Mesenchymal stem cell (in vitro differentiated cells and primary cell): Measurements from ENCODE around the gene ASB2.

ENCODE experiments used
- DNase-seq: peaks from one replicate; pipeline ENCODE4 v3.0.0-alpha.2; 2013
- H2AFZ ChIP-seq: one replicate; pipeline ENCODE4 v1.6.1; 2013; ENCODE audit warnings: low read depth, mild to moderate bottlenecking, control low read depth, inconsistent platforms, low read length, moderate library complexity
- H2AK5ac ChIP-seq: 2 replicates; pipeline ENCODE4 v1.6.1; 2013; ENCODE audit warnings: low read length, moderate library complexity, mild to moderate bottlenecking, inconsistent platforms; ENCODE audit not compliant: severe bottlenecking
- H2BK120ac ChIP-seq: one replicate; pipeline ENCODE4 v1.6.1; 2013; ENCODE audit warnings: low read depth, mild to moderate bottlenecking, inconsistent platforms, low read length, moderate library complexity
- H2BK12ac ChIP-seq, 2 experiments: one replicate each; pipeline ENCODE4 v1.6.1; 2013; ENCODE audit warnings: inconsistent platforms in 2 of 2, low read length in 2 of 2, mild to moderate bottlenecking in 2 of 2, moderate library complexity in 2 of 2, control low read depth in 1 of 2
- H2BK15ac ChIP-seq: one replicate; pipeline ENCODE4 v1.6.1; 2013; ENCODE audit warnings: mild to moderate bottlenecking, low read depth, inconsistent platforms; ENCODE audit not compliant: poor library complexity, severe bottlenecking
- H2BK5ac ChIP-seq: 2 replicates; pipeline ENCODE4 v1.6.1; 2013; ENCODE audit warnings: low read depth, mild to moderate bottlenecking, low read length, control low read depth, inconsistent platforms; ENCODE audit not compliant: poor library complexity, severe bottlenecking
- H3K14ac ChIP-seq, 2 experiments: one replicate each; pipeline ENCODE4 v1.6.1; 2013; ENCODE audit warnings: inconsistent platforms in 2 of 2, low read length in 2 of 2, control low read depth in 1 of 2, mild to moderate bottlenecking in 1 of 2, moderate library complexity in 1 of 2
- H3K18ac ChIP-seq, 2 experiments: one replicate each; pipeline ENCODE4 v1.6.1; 2013; ENCODE audit warnings: inconsistent platforms in 2 of 2, low read length in 2 of 2, control low read depth in 1 of 2, low read depth in 1 of 2, mild to moderate bottlenecking in 1 of 2
- H3K23ac ChIP-seq, 2 experiments: one replicate each; pipeline ENCODE4 v1.6.1; 2013; ENCODE audit warnings: inconsistent platforms in 2 of 2, low read length in 2 of 2, mild to moderate bottlenecking in 2 of 2, moderate library complexity in 2 of 2, control low read depth in 1 of 2
- H3K27ac ChIP-seq: 2 replicates; pipeline ENCODE4 v1.5.1; 2013; ENCODE audit warnings: mild to moderate bottlenecking, moderate library complexity, low read length, control low read depth, inconsistent platforms; ENCODE audit not compliant: poor library complexity, severe bottlenecking
- H3K27me3 ChIP-seq, 2 experiments: 2 replicates each; pipeline versions ENCODE4 v1.6.1 to v1.7.0; 2013; ENCODE audit warnings: low read length in 2 of 2, mild to moderate bottlenecking in 2 of 2, moderate library complexity in 2 of 2, control low read depth in 1 of 2, inconsistent platforms in 1 of 2; ENCODE audit not compliant: control insufficient read depth in 1 of 2, insufficient read depth in 1 of 2
- H3K36me3 ChIP-seq, 2 experiments: 2 replicates each; pipeline versions ENCODE4 v1.6.1 to v1.7.0; 2013; ENCODE audit warnings: low read length in 2 of 2, control low read depth in 1 of 2, inconsistent platforms in 1 of 2, low read depth in 1 of 2, mild to moderate bottlenecking in 1 of 2; ENCODE audit not compliant: insufficient read depth in 2 of 2, control insufficient read depth in 1 of 2
- H3K4ac ChIP-seq, 2 experiments: one replicate each; pipeline ENCODE4 v1.6.1; 2013; ENCODE audit warnings: inconsistent platforms in 2 of 2, low read length in 2 of 2, mild to moderate bottlenecking in 2 of 2, moderate library complexity in 2 of 2, control low read depth in 1 of 2, low read depth in 1 of 2
- H3K4me1 ChIP-seq: 2 replicates; pipeline ENCODE4 v1.6.1; 2013; ENCODE audit warnings: low read depth, low read length, control low read depth; ENCODE audit not compliant: control insufficient read depth, insufficient read depth
- H3K4me2 ChIP-seq: 2 replicates; pipeline ENCODE4 v1.6.1; 2013; ENCODE audit warnings: low read length, mild to moderate bottlenecking, inconsistent platforms; ENCODE audit not compliant: poor library complexity, severe bottlenecking
- H3K4me3 ChIP-seq, 2 experiments: 2 replicates each; pipeline versions ENCODE4 v1.5.1 to v1.7.0; 2013; ENCODE audit warnings: low read length in 2 of 2, mild to moderate bottlenecking in 2 of 2, control low read depth in 1 of 2, low read depth in 1 of 2; ENCODE audit not compliant: insufficient read depth in 1 of 2
- H3K79me1 ChIP-seq: replicated peaks from 2 replicates; pipeline ENCODE4 v1.6.1; 2013; ENCODE audit warnings: mild to moderate bottlenecking, control low read depth, low read length, inconsistent platforms; ENCODE audit not compliant: poor library complexity, severe bottlenecking
- H3K9ac ChIP-seq: 2 replicates; pipeline ENCODE4 v1.7.0; 2013; ENCODE audit warnings: mild to moderate bottlenecking, low read length, moderate library complexity
- H3K9me3 ChIP-seq: 2 replicates; pipeline ENCODE4 v1.7.0; 2013; ENCODE audit warnings: mild to moderate bottlenecking, low read length; ENCODE audit not compliant: control insufficient read depth
- H4K8ac ChIP-seq: one replicate; pipeline ENCODE4 v1.6.1; 2013; ENCODE audit warnings: inconsistent platforms, mild to moderate bottlenecking, low read length, moderate library complexity
- H4K91ac ChIP-seq: one replicate; pipeline ENCODE4 v1.6.1; 2013; ENCODE audit warnings: mild to moderate bottlenecking, low read length, inconsistent platforms
- WGBS: methylation state at CpG from one replicate; pipeline ENCODE4 v1.1.7; 2013; ENCODE audit warnings: mixed read lengths; 5-methylcytosine and 5-hydroxymethylcytosine counted together

ASB2 gene

DNA sequence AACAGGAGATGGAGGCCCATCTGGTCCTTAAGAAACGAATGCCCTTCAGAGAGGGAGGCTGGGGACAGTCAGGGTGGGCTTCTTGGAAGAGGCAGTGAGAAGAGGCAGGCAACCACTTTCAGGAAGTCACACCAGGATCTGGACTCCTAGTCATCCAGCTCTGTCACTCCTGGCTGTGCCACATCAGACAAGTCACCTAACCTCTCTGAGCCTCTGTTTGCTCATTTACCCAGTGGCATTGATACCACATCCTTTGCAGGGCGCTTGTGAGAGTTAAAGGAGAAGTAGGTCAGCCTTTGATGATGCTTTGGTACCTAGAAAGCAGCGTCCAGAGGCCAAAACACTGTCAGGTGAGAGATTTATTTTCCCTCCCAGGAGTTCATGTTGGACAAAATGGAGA is 31.9 kb upstream of the ASB2 start:
- Histone ChIP-seq H4K91ac (no peak overlapping the region), H2BK15ac (no peak overlapping the region), H3K27ac (no peak overlapping the region), H3K9ac (no peak overlapping the region), H3K4me1 (peaks cover 8% of the 10 kb centered on the region), H2AFZ (no peak overlapping the region), H3K4ac (no peak overlapping the region), H3K4me2 (no peak overlapping the region), H3K9me3 (no peaks in the 10 kb centered on the region), H2AK5ac (no peak overlapping the region), H3K23ac (no peak overlapping the region), H3K36me3 (no peaks in the 10 kb centered on the region), H3K27me3 (peaks cover 15 to 60% of the 10 kb centered on the region in 2 experiments), H3K18ac (no peak overlapping the region), H2BK5ac (no peak overlapping the region), H2BK120ac (no peak overlapping the region), H3K4me3 (no peak overlapping the region), H3K14ac (no peak overlapping the region), H4K8ac (no peak overlapping the region), H2BK12ac (no peak overlapping the region), H3K79me1 (no peaks in the 10 kb centered on the region)
- 51% methylated on average over 3 of the region's 3 CpGs for WGBS
- no peak for DNase-seq

DNA sequence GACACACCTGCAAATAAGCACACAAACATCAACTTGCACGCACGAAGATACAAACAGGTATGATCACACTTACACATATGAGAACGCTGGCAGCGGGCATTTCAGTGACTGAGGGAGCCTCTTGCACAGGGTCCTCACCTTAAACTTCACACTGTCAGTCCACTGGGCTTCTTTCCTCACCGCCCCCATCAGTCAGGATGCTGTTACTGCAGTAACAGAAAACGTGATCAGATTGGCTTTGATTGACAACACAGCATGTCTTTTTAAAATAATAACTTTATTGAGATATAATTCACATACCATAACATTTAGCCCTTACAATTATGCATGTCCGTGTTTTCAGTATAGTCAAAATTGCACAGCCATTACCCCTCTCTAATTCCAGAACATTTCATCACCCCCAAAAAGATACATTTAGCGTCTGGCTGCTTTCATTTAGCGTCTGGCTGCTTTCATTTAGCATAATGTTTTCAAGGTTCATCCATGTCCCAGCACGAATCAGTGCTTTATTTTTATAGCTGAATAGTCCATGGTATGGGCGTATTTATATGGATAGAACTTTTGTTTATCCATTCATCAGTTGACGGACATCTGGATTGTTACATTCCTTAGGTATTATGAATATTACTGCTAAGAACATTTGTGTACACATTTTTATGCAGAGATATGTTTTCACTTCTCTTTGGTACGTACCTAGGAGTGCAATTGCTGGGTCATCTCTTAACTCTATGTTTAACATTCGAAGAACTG is 29.1 kb upstream of the ASB2 start:
- 60% methylated on average over 10 of the region's 14 CpGs for WGBS
- Histone ChIP-seq H3K4me2 (no peak overlapping the region), H2AFZ (no peak overlapping the region), H3K4me3 (no peak overlapping the region), H2AK5ac (no peak overlapping the region), H2BK120ac (no peak overlapping the region), H2BK5ac (no peak overlapping the region), H2BK12ac (no peak overlapping the region), H3K9me3 (no peaks in the 10 kb centered on the region), H3K14ac (no peak overlapping the region), H4K91ac (no peak overlapping the region), H4K8ac (no peak overlapping the region), H3K27ac (no peak overlapping the region), H3K27me3 (peaks cover 15 to 67% of the 10 kb centered on the region in 2 experiments), H3K18ac (no peak overlapping the region), H3K79me1 (no peaks in the 10 kb centered on the region), H3K4ac (no peak overlapping the region), H3K23ac (no peak overlapping the region), H2BK15ac (no peak overlapping the region), H3K9ac (no peak overlapping the region), H3K4me1 (peaks cover 6% of the 10 kb centered on the region), H3K36me3 (no peaks in the 10 kb centered on the region)
- no peak for DNase-seq

- Histone ChIP-seq H2BK120ac (no peak overlapping the region), H2AFZ (no peak overlapping the region), H3K23ac (no peak overlapping the region), H3K18ac (no peak overlapping the region), H3K36me3 (no peaks in the 10 kb centered on the region), H4K8ac (no peak overlapping the region), H3K14ac (no peak overlapping the region), H2BK15ac (no peak overlapping the region), H3K4me2 (no peak overlapping the region), H3K79me1 (no peaks in the 10 kb centered on the region), H3K9me3 (no peaks in the 10 kb centered on the region), H3K4me1 (peaks cover 2% of the 10 kb centered on the region), H2BK5ac (no peak overlapping the region), H3K27ac (no peak overlapping the region), H4K91ac (no peak overlapping the region), H2AK5ac (no peak overlapping the region), H3K27me3 (peaks cover 19 to 70% of the 10 kb centered on the region in 2 experiments), H2BK12ac (no peak overlapping the region), H3K4me3 (no peak overlapping the region), H3K9ac (no peak overlapping the region), H3K4ac (no peak overlapping the region)
- no peak for DNase-seq
- WGBS, result 83% methylated on average over 8 of the region's 8 CpGs
Observed at GRCh38 chr14:94004015-94004414, 27.6 kb upstream of the ASB2 start.

GRCh38 chr14:94003397-94003796 is 27.0 kb upstream of the ASB2 start:
- H2BK5ac ChIP-seq, result no peak overlapping the region
- no peak overlapping the region for H3K27ac ChIP-seq
- H3K36me3 ChIP-seq, result no peaks in the 10 kb centered on the region
- H3K4me2 ChIP-seq, result no peak overlapping the region
- H4K91ac ChIP-seq, result no peak overlapping the region
- no peak overlapping the region for H3K9ac ChIP-seq
- no peak for DNase-seq
- H3K27me3 ChIP-seq, result peaks cover 19 to 68% of the 10 kb centered on the region in 2 experiments
- H4K8ac ChIP-seq, result no peak overlapping the region
- no peak overlapping the region for H3K14ac ChIP-seq
- H3K4me1 ChIP-seq, result peaks cover 2% of the 10 kb centered on the region
- no peak overlapping the region for H2BK15ac ChIP-seq
- H3K79me1 ChIP-seq, result no peaks in the 10 kb centered on the region
- no peak overlapping the region for H2AK5ac ChIP-seq
- H3K18ac ChIP-seq, result no peak overlapping the region
- H3K23ac ChIP-seq, result no peak overlapping the region
- 79% methylated on average over 4 of the region's 4 CpGs for WGBS
- no peak overlapping the region for H2BK12ac ChIP-seq
- no peaks in the 10 kb centered on the region for H3K9me3 ChIP-seq
- H3K4ac ChIP-seq, result no peak overlapping the region
- H3K4me3 ChIP-seq, result no peak overlapping the region
- H2BK120ac ChIP-seq, result no peak overlapping the region
- H2AFZ ChIP-seq, result no peak overlapping the region
